Measurements from ENCODE around the gene GLT6D1.
"Not testable (repeated sequence)": the region's sequence is repeated elsewhere in the genome, so short reads cannot be mapped to it uniquely, and the experiment has no call there.

GLT6D1 gene

DNA sequence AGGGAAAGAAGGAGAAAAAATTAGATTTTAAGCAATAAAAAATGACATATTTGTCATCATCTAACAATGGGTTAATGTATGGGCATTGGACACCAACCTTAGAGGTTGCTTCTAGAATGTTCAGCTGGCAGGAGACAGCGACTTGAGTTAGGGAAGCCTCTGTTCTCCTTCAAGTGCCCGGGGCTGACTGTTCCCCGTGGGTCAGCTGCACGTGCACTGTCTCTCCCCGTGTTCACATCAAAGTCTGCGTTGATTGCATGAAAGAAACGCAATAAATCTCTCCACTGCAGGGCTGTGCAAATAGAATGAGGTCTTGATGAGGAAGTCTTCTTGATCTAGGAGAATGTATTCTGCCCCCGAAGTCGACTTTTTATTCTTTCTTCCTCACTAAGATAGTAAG is at the start of gene GLT6D1:
TSS of gene GLT6D1 (minus strand) at position 345 of the 400 bp plus-strand sequence. CDS start 353 bp downstream, outside the sequence.
- DNase-seq (ENCODE audit: low spot score): no peak

- DNase-seq (ENCODE audit: low spot score): peak; percentile 28
Measured at GRCh38 chr9:135689011-135689410, 49.7 kb upstream of the GLT6D1 start.

GRCh38 chr9:135687216-135687615 is 47.9 kb upstream of the GLT6D1 start:
- no peak for DNase-seq (ENCODE audit: low spot score)

GRCh38 chr9:135684691-135685090 is 45.4 kb upstream of the GLT6D1 start:
- no peak for DNase-seq (ENCODE audit: low spot score)

DNA sequence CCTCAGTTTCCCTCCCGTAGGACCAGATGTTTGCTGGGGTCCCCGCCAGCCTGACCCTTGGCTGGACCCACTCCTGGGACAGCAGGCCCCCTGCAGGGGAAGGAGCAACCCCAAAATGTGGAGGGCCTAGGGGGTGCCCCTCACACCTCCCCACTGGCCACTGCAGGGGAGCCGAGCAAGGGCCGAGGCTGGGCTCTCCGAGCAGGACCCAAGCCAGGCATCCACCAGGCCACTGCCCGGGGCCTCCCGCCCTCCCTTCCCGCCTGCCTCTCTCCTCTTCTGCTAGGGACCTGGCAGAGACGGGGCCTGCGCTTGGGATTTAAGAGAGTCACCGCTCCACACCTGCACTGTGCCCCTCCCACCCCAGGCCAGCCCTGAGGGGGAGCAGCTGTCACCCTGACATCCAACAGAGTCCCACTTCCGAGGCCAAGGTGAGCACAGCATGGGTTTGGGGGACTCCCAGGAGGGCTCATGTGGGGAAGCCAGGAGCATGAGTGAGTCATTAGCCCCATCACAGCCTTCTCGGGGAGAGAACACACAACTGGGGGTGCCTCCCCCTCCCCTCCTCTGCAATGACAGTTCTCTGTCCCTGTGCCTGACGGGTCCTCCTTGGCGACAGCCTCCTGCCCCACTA is 44.2 kb upstream of the GLT6D1 start:
- DNase-seq (ENCODE audit: low spot score): no peak

DNA sequence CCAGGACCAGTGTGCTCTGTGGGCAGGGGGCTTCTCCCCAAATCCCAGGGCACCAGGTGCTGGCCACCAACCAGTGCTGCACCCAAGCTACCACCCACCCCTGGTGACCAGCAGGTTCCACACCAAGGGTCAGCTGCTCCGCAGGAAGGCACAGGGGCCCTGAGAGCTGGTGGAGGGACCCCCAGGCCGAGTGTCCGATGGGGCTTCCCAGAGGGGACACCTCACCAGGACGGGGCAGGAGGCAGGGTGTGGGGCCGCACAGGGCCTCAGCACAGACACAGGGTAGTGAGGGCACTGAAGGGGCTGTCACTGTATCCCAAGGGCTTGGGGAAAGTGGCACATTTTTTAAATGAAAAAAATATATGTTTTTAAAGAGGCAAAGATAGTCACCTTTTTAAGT is 41.8 kb upstream of the GLT6D1 start:
- DNase-seq (ENCODE audit: low spot score): no peak

GRCh38 chr9:135680056-135680455 is 40.7 kb upstream of the GLT6D1 start:
- no peak for DNase-seq (ENCODE audit: low spot score)

DNA sequence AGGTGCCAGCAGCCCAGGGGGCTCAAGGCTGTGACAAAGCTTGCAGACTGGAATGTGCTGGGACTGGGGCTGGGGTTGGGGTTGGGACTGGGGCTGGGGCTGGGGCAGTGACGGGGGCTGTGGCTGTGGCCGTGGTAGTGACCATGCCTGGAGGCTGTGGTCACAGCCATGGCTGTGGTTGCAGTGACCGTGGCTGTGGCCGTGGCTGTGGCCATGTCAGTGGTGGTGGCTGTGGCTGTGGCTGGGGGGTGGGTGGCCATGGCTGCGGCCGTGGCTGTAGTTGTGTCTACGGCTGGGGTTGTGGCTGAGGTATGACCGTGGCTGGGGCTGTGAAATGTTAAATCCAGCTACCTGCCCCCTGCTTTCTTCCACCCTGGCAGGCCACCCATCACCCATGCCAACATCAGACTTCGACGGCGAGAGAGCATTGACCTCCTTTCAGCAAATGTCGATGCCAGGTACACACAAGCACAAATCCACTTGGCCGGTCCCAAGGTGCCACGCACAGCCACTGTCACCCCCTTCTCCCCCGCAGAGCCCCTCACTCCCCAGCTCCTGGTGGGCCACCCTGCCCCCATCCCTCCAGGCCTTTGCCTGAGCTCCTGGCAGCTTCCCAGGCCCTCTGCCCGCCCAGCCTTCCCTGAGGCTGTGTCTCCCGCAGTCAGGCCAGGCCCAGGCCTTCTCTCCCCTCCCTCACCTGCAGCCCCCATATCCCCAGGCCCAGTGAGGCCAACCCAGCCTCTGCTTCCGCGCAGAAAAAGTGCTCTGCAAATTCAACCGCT is 39.1 kb upstream of the GLT6D1 start:
- DNase-seq (ENCODE audit: low spot score): no peak

- no peak for DNase-seq (ENCODE audit: low spot score)
Measured at GRCh38 chr9:135677641-135678168, 38.4 kb upstream of the GLT6D1 start.

DNA sequence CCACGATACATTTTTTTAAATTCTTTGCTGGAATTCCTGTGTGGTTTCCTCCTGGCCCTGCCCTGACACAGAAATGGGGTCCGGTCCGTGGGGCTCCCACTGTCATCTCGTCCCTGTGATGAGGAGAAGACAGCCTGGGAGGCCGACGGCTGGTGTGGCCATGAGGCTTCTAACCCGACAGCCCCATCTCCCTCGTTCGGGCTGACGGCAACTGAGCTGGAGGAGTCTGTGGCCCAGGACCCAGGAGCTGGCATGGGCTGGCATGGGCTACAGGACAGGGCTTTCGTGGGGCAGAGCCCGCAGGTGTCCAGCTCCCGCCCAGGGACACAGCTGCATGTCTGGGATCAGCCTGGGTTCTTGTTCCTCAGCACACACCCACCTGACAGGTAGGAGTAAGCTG is 37.6 kb upstream of the GLT6D1 start:
- DNase-seq (ENCODE audit: low spot score): no peak

DNA sequence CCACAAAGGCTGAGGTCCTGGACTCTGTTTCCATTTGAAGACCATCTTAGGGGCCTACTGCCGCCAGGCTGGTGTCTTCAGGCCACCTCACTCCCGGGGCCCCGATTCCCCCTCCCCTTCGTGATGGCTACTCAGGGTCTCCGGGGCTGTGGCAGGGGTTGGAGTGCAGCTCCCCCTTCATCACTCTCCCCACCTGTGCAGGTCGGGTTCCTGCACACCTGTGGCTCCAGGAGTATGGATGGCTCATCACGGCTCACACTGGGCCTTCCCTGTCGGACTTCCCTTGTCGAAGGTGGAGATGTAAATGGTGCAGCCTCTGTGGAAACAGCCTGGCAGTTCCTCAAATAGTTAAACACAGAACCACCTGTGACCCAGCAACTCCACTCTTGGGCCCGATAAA is 35.6 kb upstream of the GLT6D1 start:
- DNase-seq (ENCODE audit: low spot score): no peak

- DNase-seq (ENCODE audit: low spot score): peak; percentile 42
Measured at GRCh38 chr9:135673941-135674340, 34.6 kb upstream of the GLT6D1 start.

- not testable (repeated sequence) for DNase-seq (ENCODE audit: low spot score)
Measured at GRCh38 chr9:135672786-135673185, 33.4 kb upstream of the GLT6D1 start.

DNA sequence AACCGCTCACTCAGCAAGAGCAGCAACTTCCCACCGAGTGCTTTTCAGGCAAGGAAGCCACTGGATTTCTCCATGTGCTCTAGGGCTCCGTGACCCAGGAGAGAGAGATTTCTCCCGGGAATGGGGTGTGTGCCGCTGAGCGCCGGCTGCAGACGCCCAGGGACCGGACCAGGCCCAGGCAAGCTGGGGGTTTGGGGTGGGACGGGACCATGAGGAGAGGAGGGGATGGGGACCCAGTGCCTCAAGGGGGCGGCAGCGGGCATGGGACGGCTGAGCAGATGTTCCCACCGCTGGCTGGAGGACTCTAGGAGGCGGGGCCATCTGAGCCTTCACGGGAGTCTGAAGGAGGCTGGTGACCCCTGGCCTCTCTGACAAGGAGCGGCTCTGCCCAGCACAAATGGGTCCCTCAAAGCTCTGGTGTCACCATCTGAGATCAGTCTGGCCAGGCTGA is 32.3 kb upstream of the GLT6D1 start:
- DNase-seq (ENCODE audit: low spot score): no peak

DNA sequence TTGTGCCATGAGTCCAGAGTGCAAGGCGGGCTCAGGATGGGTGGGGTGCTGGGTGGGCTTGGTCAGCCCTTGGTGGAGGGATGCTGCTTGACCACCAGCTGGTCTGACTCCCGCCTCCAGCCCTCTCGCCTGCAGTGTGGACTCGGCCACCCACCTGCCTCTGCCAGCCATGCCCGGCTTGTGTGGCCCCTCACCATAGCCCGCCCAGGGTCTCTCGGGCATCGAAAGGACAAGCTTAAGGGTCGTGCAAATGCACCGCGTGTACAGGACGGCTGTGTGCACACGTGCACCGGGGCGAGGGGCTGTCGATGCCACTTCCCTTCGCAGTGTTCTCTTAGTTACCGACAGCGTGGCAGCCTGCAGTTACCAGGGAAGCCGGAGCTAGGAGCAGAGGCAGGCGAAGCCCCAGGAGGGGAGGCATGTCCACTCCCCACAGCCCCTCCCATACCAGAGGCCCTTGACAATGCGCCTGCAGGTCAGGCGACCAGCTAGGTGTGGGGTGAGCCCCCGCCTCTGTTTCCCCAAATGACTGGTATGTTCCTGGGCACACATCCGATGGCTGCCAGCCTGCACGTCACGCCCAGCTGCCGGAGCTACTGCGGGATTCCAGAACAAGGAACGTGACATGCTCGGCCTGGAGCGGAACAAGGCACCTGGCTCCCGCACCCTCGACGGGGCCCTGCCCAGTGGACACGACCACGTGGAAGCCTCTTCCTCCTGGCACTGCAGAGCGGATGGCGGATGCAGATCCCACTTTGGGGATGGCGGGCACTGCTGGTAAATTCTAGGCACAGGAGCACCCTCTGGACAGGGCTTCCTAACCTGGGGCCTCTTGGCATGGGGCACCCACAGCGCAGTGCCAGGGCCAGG is 31.6 kb upstream of the GLT6D1 start:
- DNase-seq (ENCODE audit: low spot score): no peak

DNA sequence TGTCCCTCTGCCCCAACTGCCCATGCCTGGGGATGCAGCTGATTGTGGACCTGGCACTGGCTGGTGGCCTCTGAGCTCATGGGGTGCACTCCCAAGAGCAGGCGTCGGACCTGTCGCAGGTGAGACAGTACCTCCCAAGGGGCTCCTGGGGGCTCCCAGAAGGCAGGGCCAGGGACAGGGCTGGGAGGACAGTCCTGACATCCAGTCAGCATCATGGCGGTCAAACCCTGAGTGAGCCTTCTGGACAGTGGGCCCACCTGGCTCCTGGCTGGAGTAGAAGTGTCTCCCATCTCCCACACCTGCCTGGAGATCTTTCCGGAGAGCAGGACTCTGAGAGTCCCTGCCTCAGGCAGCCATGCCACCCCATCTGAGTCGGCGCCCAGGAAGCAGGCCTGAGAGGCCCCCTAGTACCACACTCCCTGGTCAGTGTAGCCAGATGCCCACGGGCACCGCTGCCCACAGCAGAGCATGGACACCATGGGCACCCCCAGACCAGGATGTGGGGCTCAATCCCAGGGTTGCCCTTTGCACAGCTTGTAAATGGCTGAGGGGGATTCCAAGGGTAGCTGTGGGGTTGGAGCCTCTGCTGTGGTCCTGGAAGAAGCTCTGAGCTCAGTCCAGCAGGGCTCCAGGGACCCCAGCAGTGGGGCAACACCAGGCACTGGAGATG is 30.4 kb upstream of the GLT6D1 start:
- DNase-seq (ENCODE audit: low spot score): no peak

DNA sequence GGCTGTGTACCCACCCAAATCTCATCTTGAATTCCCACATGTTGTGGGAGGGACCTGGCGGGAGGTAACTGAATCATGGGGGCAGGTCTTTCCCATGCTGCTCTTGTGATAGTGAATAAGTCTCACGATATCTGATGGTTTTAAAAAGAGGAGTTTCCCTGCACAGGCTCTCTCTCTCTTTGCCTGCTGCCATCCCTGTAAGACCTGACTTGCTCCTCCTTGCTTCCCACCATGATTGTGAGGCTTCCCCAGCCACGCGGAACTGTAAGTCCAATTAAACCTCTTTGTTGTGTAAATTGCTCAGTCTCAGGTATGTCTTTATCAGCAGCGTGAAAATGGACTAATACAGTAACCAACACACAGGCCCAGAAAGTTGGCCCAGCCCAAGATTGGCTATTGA is 29.7 kb upstream of the GLT6D1 start:
- DNase-seq (ENCODE audit: low spot score): not testable (repeated sequence)

DNA sequence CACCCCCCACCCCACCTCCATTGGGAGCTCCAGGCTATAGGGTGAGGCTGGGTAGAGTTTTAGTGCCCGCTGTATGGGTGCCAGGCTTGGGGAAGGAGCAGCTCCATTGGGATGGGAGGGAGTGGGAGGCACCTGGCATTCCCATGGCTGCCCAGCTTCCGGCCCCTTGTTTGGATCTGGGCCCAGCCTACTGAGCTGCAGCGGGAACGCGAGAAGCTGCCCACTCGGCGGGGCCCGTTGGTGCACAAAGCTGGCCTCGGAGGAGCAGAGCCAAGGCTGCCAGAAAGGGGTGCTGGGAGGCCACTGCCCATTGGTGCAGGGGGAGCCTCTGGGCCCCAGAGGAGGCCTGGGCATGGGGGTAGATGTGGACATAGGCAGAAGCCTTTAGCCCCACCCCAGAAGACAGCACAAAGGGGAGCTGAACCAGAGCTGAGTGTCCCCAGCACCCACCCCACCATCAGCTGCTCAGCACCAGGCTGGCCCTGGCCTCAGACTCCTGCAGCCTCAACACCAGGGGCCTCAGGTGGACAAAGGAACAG is 28.2 kb upstream of the GLT6D1 start:
- no peak for DNase-seq (ENCODE audit: low spot score)

- DNase-seq (ENCODE audit: low spot score): no peak
Measured at GRCh38 chr9:135666534-135667462, 27.5 kb upstream of the GLT6D1 start.

DNA sequence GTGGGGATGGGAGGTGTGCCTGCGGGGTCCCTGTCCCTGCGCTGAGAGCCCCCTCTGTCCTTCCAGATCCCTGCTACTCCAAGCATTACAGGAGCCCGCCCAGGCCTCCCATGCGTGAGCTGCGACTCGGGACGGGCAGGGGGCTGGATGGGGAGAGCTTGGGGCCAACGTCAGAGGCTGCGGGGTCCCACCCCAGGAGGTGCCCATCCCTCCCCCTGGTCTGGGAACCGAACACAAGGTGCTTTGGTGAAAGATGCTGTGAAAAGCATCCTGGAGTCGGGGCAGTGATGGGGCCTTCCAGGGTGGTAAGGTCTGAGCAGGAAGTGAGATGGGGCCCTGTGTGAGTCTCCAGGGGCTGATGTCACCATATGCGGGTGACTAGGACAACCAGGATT is 26.5 kb upstream of the GLT6D1 start:
- no peak for DNase-seq (ENCODE audit: low spot score)
